HepG2 (cell line): Measurements from ENCODE around the gene ZNF786. TPM values are rescaled to one million over a fixed set of nuclear protein-coding genes. Genes with fewer than 3 reads are reported as not detected.

Experiments
- BRD4 ChIP-seq: sonication (generic); formaldehyde crosslinking; IDR thresholded peaks from 2 replicates; pipeline ENCODE4 v1.4.0; 2020; ENCODE audit warnings: missing genetic modification reagents
- KLF11 ChIP-seq: IDR thresholded peaks from 2 replicates; pipeline ENCODE4 v1.6.1; 2016; ENCODE audit warnings: missing compliant biosample characterization
- MED8 ChIP-seq: sonication (generic); formaldehyde crosslinking; IDR thresholded peaks from 2 replicates; pipeline ENCODE4 v1.8.1; 2023; ENCODE audit warnings: mild to moderate bottlenecking, missing genetic modification reagents; ENCODE audit not compliant: insufficient replicate concordance
- MLXIP ChIP-seq: sonication (generic); formaldehyde crosslinking; IDR thresholded peaks from 2 replicates; pipeline ENCODE4 v1.9.0; 2021; ENCODE audit warnings: missing genetic modification reagents, borderline replicate concordance
- MYNN ChIP-seq: sonication (generic); formaldehyde crosslinking; IDR thresholded peaks from 2 replicates; pipeline ENCODE4 v1.4.0; 2020; ENCODE audit warnings: mild to moderate bottlenecking, low read depth, missing genetic modification reagents
- PAF1 ChIP-seq: IDR thresholded peaks from 2 replicates; pipeline ENCODE4 v1.6.1; 2016; ENCODE audit warnings: missing genetic modification reagents, missing compliant biosample characterization
- PBX3 ChIP-seq: sonication (generic); formaldehyde crosslinking; IDR thresholded peaks from 2 replicates; pipeline ENCODE4 v1.8.1; 2023; ENCODE audit warnings: missing genetic modification reagents, inconsistent platforms, borderline replicate concordance
- RFX3 ChIP-seq: IDR thresholded peaks from 2 replicates; pipeline ENCODE4 v1.6.1; 2016; ENCODE audit warnings: missing biosample characterization, missing genetic modification reagents
- SMYD3 ChIP-seq: sonication (generic); formaldehyde crosslinking; IDR thresholded peaks from 2 replicates; pipeline ENCODE4 v1.8.1; 2023; ENCODE audit warnings: mild to moderate bottlenecking, missing genetic modification reagents
- ZKSCAN1 ChIP-seq: fragments of 150-350 bp; IDR thresholded peaks from 2 replicates; pipeline ENCODE4 v1.6.1; 2014; ENCODE audit warnings: low read length
- ZNF24 ChIP-seq: fragments of 450-650 bp; IDR thresholded peaks from 2 replicates; pipeline ENCODE4 v1.6.1; 2017; ENCODE audit warnings: antibody characterized with exemption, mild to moderate bottlenecking
- ZNF329 ChIP-seq: sonication (generic); formaldehyde crosslinking; IDR thresholded peaks from 2 replicates; pipeline ENCODE4 v1.9.0; 2021; ENCODE audit warnings: low read depth, mild to moderate bottlenecking, missing genetic modification reagents
- ZNF430 ChIP-seq: sonication (generic); formaldehyde crosslinking; IDR thresholded peaks from 2 replicates; pipeline ENCODE4 v1.9.0; 2021; ENCODE audit warnings: mild to moderate bottlenecking, missing genetic modification reagents
- ZNF83 ChIP-seq: sonication (generic); formaldehyde crosslinking; IDR thresholded peaks from 2 replicates; pipeline ENCODE4 v1.4.0; 2020; ENCODE audit warnings: missing genetic modification reagents, mild to moderate bottlenecking, borderline replicate concordance
- polyA plus RNA-seq, 8 experiments: library from polyadenylated mRNA; depleted of rRNA in 3 of 8; stranded (reverse) in 7 of 8; unstranded in 1 of 8; fragments of >200 nt; fragmentation: Illumina TruSeq in 4 of 8; extraction: Trizol in 4 of 8; gene quantifications; 2 replicates each; pipeline versions ENCODE4 v1.2.1 to v1.2.3, GENCODE V29; 2011 to 2016; ENCODE audit warnings: low read depth in 4 of 8, missing spikeins in 1 of 8, mixed read lengths in 1 of 8; ENCODE audit not compliant: insufficient read depth in 1 of 8
- total RNA-seq, 5 experiments: library from RNA; depleted of rRNA; stranded (reverse); fragments of >200 nt; fragmentation: Illumina TruSeq; extraction: Trizol; gene quantifications; 2 replicates each; pipeline ENCODE4 v1.2.3, GENCODE V29; 2016; ENCODE audit warnings: low read depth in 1 of 5
- TF ChIP-seq, protein P1 (sequence below): sonication (generic); formaldehyde crosslinking; IDR thresholded peaks from 2 replicates; pipeline ENCODE4 v1.5.1; 2020; ENCODE audit warnings: missing genetic modification reagents, mild to moderate bottlenecking, borderline replicate concordance
- TF ChIP-seq, protein P2 (sequence below): sonication (generic); formaldehyde crosslinking; IDR thresholded peaks from 2 replicates; pipeline ENCODE4 v1.4.0; 2020; ENCODE audit warnings: mild to moderate bottlenecking, missing genetic modification reagents
- TF ChIP-seq, protein P3 (sequence below): sonication (generic); formaldehyde crosslinking; IDR thresholded peaks from 2 replicates; pipeline ENCODE4 v1.8.0; 2022; ENCODE audit warnings: mild to moderate bottlenecking, missing genetic modification reagents, moderate library complexity

Gene ZNF786
- total and polyA plus RNA-seq, 2 of the 13 experiments (the other 11 are each of a cell fraction or from before 2014, with no cell fraction given): 2.0 to 4.0 TPM

DNA sequence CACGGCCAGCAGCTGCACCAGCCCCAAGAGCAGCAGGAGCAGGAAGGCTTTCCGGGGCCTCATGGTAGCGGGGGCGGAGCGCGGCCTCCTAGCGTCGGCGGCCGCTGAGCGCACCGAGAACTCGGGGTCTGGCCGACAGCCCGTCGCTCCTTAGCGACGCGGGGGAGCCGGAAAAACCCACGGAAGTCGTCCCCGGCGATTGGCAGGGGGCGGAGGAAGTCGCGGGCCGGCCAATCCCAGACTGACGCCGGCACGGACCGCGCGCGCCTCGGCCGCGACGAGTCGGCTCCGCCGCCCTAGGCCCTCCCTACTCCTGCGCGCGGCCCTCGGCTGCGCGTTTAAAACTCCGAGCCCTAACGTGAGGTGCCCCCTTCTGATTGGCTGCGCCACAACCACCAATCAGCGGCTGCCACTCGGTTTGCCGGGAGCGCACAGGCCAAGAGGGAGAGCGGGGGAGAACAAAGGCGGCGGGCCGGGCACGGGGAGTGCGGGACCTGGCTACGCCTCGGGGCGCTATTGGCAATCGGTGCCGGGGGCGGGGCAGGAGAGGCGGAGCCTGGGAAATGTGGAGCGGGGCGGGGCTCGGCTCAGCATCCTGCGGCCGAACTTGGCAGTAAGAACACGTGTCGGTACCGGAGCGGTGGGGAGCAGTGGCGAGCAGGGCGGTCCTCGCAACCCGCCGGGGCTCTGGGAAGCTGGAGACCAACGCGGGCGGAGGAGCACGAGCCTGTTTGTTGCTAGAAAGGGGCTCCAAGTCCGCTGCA is 62.0 kb downstream of the ZNF786 start, which contains the start of gene PDIA4 (continued):
- TF ChIP-seq MLXIP (CRISPR knock-in tag) (0 out of 2 replicates have a peak, but pooled peaks have one; percentile 45), ZKSCAN1 (no peak), KLF11 (CRISPR knock-in tag) (no peak), PBX3 (CRISPR knock-in tag) (no peak), PAF1 (CRISPR knock-in tag) (no peak), BRD4 (CRISPR knock-in tag) (no peak; the same call in 1 of the 2 replicates), ZNF24 (no peak), RFX3 (CRISPR knock-in tag) (0 out of 2 replicates have a peak, but pooled peaks have one; percentile 12), SMYD3 (CRISPR knock-in tag) (peak; percentile 77; the same call in 1 of the 2 replicates), MED8 (CRISPR knock-in tag) (peak; percentile 43), ZNF329 (no peak; the same call in 1 of the 2 replicates), ZNF430 (peak; percentile 73; the same call in 1 of the 2 replicates), ZNF83 (CRISPR knock-in tag) (no peak), MYNN (CRISPR knock-in tag) (no peak)
- TF ChIP-seq, protein P1, sequence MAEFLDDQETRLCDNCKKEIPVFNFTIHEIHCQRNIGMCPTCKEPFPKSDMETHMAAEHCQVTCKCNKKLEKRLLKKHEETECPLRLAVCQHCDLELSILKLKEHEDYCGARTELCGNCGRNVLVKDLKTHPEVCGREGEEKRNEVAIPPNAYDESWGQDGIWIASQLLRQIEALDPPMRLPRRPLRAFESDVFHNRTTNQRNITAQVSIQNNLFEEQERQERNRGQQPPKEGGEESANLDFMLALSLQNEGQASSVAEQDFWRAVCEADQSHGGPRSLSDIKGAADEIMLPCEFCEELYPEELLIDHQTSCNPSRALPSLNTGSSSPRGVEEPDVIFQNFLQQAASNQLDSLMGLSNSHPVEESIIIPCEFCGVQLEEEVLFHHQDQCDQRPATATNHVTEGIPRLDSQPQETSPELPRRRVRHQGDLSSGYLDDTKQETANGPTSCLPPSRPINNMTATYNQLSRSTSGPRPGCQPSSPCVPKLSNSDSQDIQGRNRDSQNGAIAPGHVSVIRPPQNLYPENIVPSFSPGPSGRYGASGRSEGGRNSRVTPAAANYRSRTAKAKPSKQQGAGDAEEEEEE (CRISPR knock-in tag): no peak
- TF ChIP-seq, protein P2, sequence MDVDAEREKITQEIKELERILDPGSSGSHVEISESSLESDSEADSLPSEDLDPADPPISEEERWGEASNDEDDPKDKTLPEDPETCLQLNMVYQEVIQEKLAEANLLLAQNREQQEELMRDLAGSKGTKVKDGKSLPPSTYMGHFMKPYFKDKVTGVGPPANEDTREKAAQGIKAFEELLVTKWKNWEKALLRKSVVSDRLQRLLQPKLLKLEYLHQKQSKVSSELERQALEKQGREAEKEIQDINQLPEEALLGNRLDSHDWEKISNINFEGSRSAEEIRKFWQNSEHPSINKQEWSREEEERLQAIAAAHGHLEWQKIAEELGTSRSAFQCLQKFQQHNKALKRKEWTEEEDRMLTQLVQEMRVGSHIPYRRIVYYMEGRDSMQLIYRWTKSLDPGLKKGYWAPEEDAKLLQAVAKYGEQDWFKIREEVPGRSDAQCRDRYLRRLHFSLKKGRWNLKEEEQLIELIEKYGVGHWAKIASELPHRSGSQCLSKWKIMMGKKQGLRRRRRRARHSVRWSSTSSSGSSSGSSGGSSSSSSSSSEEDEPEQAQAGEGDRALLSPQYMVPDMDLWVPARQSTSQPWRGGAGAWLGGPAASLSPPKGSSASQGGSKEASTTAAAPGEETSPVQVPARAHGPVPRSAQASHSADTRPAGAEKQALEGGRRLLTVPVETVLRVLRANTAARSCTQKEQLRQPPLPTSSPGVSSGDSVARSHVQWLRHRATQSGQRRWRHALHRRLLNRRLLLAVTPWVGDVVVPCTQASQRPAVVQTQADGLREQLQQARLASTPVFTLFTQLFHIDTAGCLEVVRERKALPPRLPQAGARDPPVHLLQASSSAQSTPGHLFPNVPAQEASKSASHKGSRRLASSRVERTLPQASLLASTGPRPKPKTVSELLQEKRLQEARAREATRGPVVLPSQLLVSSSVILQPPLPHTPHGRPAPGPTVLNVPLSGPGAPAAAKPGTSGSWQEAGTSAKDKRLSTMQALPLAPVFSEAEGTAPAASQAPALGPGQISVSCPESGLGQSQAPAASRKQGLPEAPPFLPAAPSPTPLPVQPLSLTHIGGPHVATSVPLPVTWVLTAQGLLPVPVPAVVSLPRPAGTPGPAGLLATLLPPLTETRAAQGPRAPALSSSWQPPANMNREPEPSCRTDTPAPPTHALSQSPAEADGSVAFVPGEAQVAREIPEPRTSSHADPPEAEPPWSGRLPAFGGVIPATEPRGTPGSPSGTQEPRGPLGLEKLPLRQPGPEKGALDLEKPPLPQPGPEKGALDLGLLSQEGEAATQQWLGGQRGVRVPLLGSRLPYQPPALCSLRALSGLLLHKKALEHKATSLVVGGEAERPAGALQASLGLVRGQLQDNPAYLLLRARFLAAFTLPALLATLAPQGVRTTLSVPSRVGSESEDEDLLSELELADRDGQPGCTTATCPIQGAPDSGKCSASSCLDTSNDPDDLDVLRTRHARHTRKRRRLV (CRISPR knock-in tag): no peak
- TF ChIP-seq, protein P3, sequence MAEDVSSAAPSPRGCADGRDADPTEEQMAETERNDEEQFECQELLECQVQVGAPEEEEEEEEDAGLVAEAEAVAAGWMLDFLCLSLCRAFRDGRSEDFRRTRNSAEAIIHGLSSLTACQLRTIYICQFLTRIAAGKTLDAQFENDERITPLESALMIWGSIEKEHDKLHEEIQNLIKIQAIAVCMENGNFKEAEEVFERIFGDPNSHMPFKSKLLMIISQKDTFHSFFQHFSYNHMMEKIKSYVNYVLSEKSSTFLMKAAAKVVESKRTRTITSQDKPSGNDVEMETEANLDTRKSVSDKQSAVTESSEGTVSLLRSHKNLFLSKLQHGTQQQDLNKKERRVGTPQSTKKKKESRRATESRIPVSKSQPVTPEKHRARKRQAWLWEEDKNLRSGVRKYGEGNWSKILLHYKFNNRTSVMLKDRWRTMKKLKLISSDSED (CRISPR knock-in tag): peak; percentile 88; the same call in 1 of the 2 replicates
